GM18520 (cell line): ENCODE measurements around the gene MYLIP.

ENCODE experiments used
- ATAC-seq: cut with Tn5 transposase; IDR thresholded peaks from one replicate; pipeline ENCODE4 v1.9.1; 2021; ENCODE audit not compliant: unreplicated experiment

MYLIP gene

GRCh38 chr6:16137451-16137801 lies 8.5 kb downstream of the MYLIP start:
- ATAC-seq = no peak

DNA sequence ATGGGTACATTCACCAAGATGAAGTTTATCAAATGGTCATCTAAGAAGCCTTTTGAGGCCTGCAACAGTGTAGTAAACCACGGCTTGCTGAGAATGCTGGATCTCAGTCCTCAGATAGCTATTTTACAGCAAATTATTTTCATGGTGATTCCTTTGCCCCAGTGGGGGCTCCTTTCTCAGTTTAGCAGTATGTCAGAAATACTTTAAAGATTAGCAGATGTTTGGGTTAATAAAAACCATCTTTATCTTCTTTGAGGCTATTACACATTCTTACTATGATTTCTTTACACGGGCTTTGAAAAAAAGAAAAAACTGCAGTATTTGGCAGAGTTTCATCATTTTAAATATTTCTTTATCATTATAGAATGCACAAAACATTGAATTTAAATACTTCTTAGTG lies 10.7 kb downstream of the MYLIP start:
- ATAC-seq = no peak

GRCh38 chr6:16140607-16141006 lies 11.7 kb downstream of the MYLIP start:
- no peak for ATAC-seq

GRCh38 chr6:16141514-16141913 lies 12.6 kb downstream of the MYLIP start:
- ATAC-seq = no peak

- ATAC-seq = no peak
These were observed 16.2 kb downstream of the MYLIP start for GRCh38 chr6:16145038-16145437.

DNA sequence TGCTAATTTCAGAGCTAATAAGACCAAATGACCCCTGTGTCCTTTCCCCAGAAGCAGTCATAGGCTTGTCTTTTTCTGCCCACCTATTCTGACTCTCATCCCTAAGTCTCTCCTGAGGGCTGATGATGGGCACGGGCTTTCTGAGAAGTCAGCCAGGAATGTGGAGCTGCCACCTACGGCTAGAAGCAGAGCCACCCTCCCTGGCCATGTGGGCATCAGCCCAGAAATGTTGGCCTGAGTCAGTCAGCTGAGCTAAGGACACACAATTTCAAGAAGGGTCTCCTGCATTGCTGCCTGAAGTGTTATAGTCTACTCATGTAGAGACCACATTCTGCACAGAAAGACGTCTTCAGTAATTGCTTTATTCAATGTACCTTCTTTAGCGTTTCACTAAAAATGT lies 17.1 kb downstream of the MYLIP start:
- no peak for ATAC-seq

- ATAC-seq = no peak
These were observed 17.7 kb downstream of the MYLIP start for GRCh38 chr6:16146527-16146955.

- ATAC-seq = no peak
These were observed 19.6 kb downstream of the MYLIP start for GRCh38 chr6:16148498-16148897.

- ATAC-seq = no peak
These were observed 20.4 kb downstream of the MYLIP start for GRCh38 chr6:16149305-16149704.

GRCh38 chr6:16150098-16150497 lies 21.2 kb downstream of the MYLIP start:
- ATAC-seq = no peak

- no peak for ATAC-seq
These were observed 24.4 kb downstream of the MYLIP start for GRCh38 chr6:16153211-16153820.

DNA sequence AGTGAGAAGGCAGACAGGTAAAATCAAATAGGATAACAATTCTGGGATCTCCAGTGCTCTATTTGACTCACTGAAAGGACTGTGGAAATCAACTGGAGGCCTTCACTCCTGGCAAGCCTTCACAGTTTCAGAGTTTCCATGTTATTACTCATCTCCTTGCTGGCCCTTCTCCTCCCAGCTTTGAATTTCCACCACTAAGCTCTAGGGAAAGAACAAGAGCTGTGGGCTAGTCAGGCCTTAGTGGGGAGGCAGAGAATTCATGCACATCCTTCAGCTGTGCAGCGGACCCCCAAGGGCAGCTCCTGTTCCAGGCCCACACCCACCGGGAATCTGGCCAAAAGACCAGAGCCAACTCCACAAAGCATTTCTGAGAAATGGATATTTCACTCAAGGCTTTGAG lies 26.0 kb downstream of the MYLIP start:
- ATAC-seq = no peak

GRCh38 chr6:16157492-16157891 lies 28.6 kb downstream of the MYLIP start:
- ATAC-seq = no peak

DNA sequence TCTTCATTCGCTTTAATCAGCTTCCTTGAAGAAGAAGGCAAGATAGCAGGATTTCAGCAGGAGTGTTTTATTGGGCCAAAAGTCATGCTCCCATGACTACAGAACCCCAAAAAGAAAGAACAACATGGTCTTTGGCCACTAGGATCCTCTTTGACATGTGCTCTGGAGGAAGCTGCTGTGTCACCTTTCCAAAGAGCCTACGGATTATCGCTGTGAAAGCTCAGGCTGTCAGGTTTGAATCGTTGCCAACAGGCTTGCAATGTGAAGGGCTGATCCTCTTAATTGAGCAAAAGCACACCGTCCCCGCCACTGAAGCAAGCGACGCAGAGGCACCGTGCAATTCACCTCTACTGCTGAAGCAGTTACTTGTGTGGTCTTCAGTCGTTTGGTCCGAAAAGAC lies 29.0 kb downstream of the MYLIP start:
- no peak for ATAC-seq

- ATAC-seq = no peak
These were observed 30.2 kb downstream of the MYLIP start for GRCh38 chr6:16158943-16159557.

GRCh38 chr6:16160794-16161193 lies 31.9 kb downstream of the MYLIP start:
- no peak for ATAC-seq

- no peak for ATAC-seq
These were observed 33.1 kb downstream of the MYLIP start for GRCh38 chr6:16162003-16162402.

DNA sequence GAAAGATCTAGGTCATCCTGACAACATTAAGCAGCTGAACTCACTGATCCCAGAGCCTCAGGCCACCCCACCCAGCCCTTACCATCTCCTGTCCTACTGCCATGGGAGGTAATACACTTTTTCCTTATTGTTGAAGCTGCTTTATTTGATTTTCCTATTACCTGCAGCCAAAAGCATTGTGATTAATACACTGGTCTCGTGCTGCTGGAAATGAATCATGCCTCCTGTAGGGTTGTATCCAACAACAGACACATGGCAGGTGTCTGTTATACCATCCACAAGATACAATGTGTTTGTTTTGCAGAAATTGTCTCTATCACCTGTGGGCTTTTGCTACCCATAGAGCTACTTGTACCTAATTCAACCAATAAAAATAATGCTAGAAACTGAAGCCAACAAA lies 34.2 kb downstream of the MYLIP start:
- no peak for ATAC-seq

GRCh38 chr6:16163535-16164300 lies 34.8 kb downstream of the MYLIP start:
- no peak for ATAC-seq

GRCh38 chr6:16165641-16166040 lies 36.8 kb downstream of the MYLIP start:
- ATAC-seq = no peak

- ATAC-seq = no peak
These were observed 38.2 kb downstream of the MYLIP start for GRCh38 chr6:16166871-16167608.

DNA sequence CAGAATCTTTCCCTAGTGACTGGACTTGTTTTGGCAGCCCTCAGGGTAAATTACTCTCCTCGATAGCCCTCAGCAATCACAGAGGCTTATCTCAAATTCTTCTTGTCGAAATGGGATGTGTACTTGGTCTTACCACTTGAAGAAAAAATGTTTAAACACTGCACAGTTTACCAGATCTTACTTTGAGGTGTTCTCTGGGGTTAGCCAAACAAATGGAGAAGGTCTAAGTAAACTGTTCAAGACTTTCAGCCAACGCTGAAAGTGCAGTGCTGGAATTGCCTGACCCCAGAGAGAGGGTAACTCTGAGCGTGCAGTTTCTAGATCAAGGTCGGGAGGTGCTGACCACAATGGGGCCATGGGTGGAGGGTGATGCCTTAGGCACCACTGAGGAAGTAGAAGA lies 39.2 kb downstream of the MYLIP start:
- ATAC-seq = no peak
